H9 (cell line): ENCODE results near the gene ZC3H7B. TPM values are rescaled to one million over a fixed set of nuclear protein-coding genes. Genes with fewer than 3 reads are reported as not detected.

Experiments
- DNase-seq: peaks from one replicate; pipeline ENCODE4 v3.0.0-alpha.2; 2017
- H2AFZ ChIP-seq: one replicate; pipeline ENCODE4 v1.6.1; 2013; ENCODE audit warnings: mild to moderate bottlenecking, low read length, control low read depth, moderate library complexity
- H2AK5ac ChIP-seq: 2 replicates; pipeline ENCODE4 v1.6.1; 2013; ENCODE audit warnings: low read length, control low read depth, mixed read lengths; ENCODE audit not compliant: insufficient read length
- H2BK120ac ChIP-seq: one replicate; pipeline ENCODE4 v1.6.1; 2013; ENCODE audit warnings: low read depth, mild to moderate bottlenecking, low read length, control low read depth, inconsistent platforms; ENCODE audit not compliant: poor library complexity, severe bottlenecking
- H2BK12ac ChIP-seq: 2 replicates; pipeline ENCODE4 v1.6.1; 2013; ENCODE audit warnings: low read length, control low read depth, mixed read lengths, low read depth; ENCODE audit not compliant: insufficient read length
- H2BK15ac ChIP-seq: 2 replicates; pipeline ENCODE4 v1.6.1; 2013; ENCODE audit warnings: low read depth, low read length, control low read depth
- H2BK20ac ChIP-seq: one replicate; pipeline ENCODE4 v1.6.1; 2013; ENCODE audit warnings: low read depth, mild to moderate bottlenecking, low read length, control low read depth, inconsistent platforms; ENCODE audit not compliant: poor library complexity, severe bottlenecking
- H2BK5ac ChIP-seq: 2 replicates; pipeline ENCODE4 v1.6.1; 2013; ENCODE audit warnings: low read length, control low read depth, mixed read lengths; ENCODE audit not compliant: insufficient read length
- H3K14ac ChIP-seq: 2 replicates; pipeline ENCODE4 v1.6.1; 2013; ENCODE audit warnings: low read length, control low read depth; ENCODE audit not compliant: insufficient read depth
- H3K18ac ChIP-seq: 2 replicates; pipeline ENCODE4 v1.6.1; 2013; ENCODE audit warnings: low read depth, mild to moderate bottlenecking, mixed read lengths, low read length, control low read depth; ENCODE audit not compliant: insufficient read length
- H3K23ac ChIP-seq: 2 replicates; pipeline ENCODE4 v1.6.1; 2013; ENCODE audit warnings: low read length, control low read depth, mixed read lengths, low read depth; ENCODE audit not compliant: insufficient read length
- H3K23me2 ChIP-seq: 2 replicates; pipeline ENCODE4 v1.6.1; 2013; ENCODE audit warnings: low read depth, mild to moderate bottlenecking, mixed read lengths, low read length, control low read depth; ENCODE audit not compliant: insufficient read length, poor library complexity, severe bottlenecking
- H3K27ac ChIP-seq: 2 replicates; pipeline ENCODE4 v1.5.1; 2013; ENCODE audit warnings: low read length, control low read depth, mixed read lengths, low read depth; ENCODE audit not compliant: insufficient read length
- H3K27me3 ChIP-seq: 2 replicates; pipeline ENCODE4 v1.6.1; 2013; ENCODE audit warnings: low read length, control low read depth, inconsistent platforms; ENCODE audit not compliant: insufficient read depth
- H3K4ac ChIP-seq: 2 replicates; pipeline ENCODE4 v1.6.1; 2013; ENCODE audit warnings: low read depth, mild to moderate bottlenecking, control low read depth, inconsistent platforms, low read length, moderate library complexity
- H3K4me1 ChIP-seq: 2 replicates; pipeline ENCODE4 v1.6.1; 2013; ENCODE audit warnings: low read length, control low read depth, inconsistent platforms; ENCODE audit not compliant: insufficient read depth
- H3K4me2 ChIP-seq: 2 replicates; pipeline ENCODE4 v1.6.1; 2013; ENCODE audit warnings: low read length, control low read depth, mixed read lengths; ENCODE audit not compliant: insufficient read length, insufficient read depth
- H3K56ac ChIP-seq: 2 replicates; pipeline ENCODE4 v1.6.1; 2013; ENCODE audit warnings: low read depth, mild to moderate bottlenecking, mixed read lengths, low read length, control low read depth; ENCODE audit not compliant: insufficient read length
- H3K79me1 ChIP-seq: 2 replicates; pipeline ENCODE4 v1.6.1; 2013; ENCODE audit warnings: low read depth, mild to moderate bottlenecking, moderate library complexity, low read length, control low read depth, inconsistent platforms; ENCODE audit not compliant: insufficient read depth, poor library complexity, severe bottlenecking
- H3K79me2 ChIP-seq: 2 replicates; pipeline ENCODE4 v1.6.1; 2013; ENCODE audit warnings: low read length, control low read depth, inconsistent platforms; ENCODE audit not compliant: insufficient read depth
- H3K9ac ChIP-seq: 2 replicates; pipeline ENCODE4 v1.6.1; 2013; ENCODE audit warnings: low read length, control low read depth, mixed read lengths; ENCODE audit not compliant: insufficient read length; ENCODE audit errors: extremely low read depth
- H3K9me3 ChIP-seq: one replicate; pipeline ENCODE4 v1.6.1; 2013; ENCODE audit warnings: low read depth, low read length, inconsistent platforms; ENCODE audit not compliant: control insufficient read depth
- H3T11ph ChIP-seq: one replicate; pipeline ENCODE4 v1.6.1; 2013; ENCODE audit warnings: mild to moderate bottlenecking, low read length, control low read depth, inconsistent platforms
- H4K20me1 ChIP-seq: one replicate; pipeline ENCODE4 v1.6.1; 2013; ENCODE audit not compliant: control insufficient read depth, insufficient read length, insufficient read depth
- H4K5ac ChIP-seq: 2 replicates; pipeline ENCODE4 v1.6.1; 2013; ENCODE audit warnings: low read depth, mild to moderate bottlenecking, mixed read lengths, low read length, control low read depth; ENCODE audit not compliant: insufficient read length
- H4K8ac ChIP-seq: replicated peaks from 2 replicates; pipeline ENCODE4 v1.6.1; 2013; ENCODE audit warnings: low read length, control low read depth, mixed read lengths, low read depth; ENCODE audit not compliant: insufficient read length
- H4K91ac ChIP-seq: 2 replicates; pipeline ENCODE4 v1.6.1; 2013; ENCODE audit warnings: low read depth, mild to moderate bottlenecking, moderate library complexity, mixed read lengths, low read length, control low read depth; ENCODE audit not compliant: insufficient read length
- H3K27ac Mint-ChIP-seq, 3 experiments: 2 replicates in 2 of 3; 3 replicates in 1 of 3; pipeline ENCODE4 v1.8.0; 2020 to 2021; ENCODE audit warnings: mixed read lengths in 3 of 3, mild to moderate bottlenecking in 1 of 3, moderate library complexity in 1 of 3
- H3K27me3 Mint-ChIP-seq: 2 replicates; pipeline ENCODE4 v1.8.0; 2021; ENCODE audit warnings: low read depth, mild to moderate bottlenecking, moderate library complexity, mixed read lengths
- H3K36me3 Mint-ChIP-seq, 3 experiments: 2 replicates in 2 of 3; 3 replicates in 1 of 3; pipeline ENCODE4 v1.8.0; 2020 to 2021; ENCODE audit warnings: low read depth in 3 of 3, mixed read lengths in 3 of 3; ENCODE audit not compliant: insufficient read depth in 1 of 3
- H3K4me1 Mint-ChIP-seq, 2 experiments: 2 replicates each; pipeline ENCODE4 v1.8.0; 2020; ENCODE audit warnings: mixed read lengths in 2 of 2
- H3K4me3 Mint-ChIP-seq, 2 experiments: 2 replicates in 1 of 2; 3 replicates in 1 of 2; pipeline ENCODE4 v1.8.0; 2020 to 2021; ENCODE audit warnings: mild to moderate bottlenecking in 2 of 2, mixed read lengths in 2 of 2, moderate library complexity in 1 of 2
- H3K9me3 Mint-ChIP-seq, 2 experiments: 2 replicates in 1 of 2; 3 replicates in 1 of 2; pipeline ENCODE4 v1.8.0; 2020; ENCODE audit warnings: mild to moderate bottlenecking in 2 of 2, mixed read lengths in 2 of 2, moderate library complexity in 1 of 2
- WGBS: extraction: QIAGEN DNeasy Blood & Tissue Kit; methylation state at CpG from one replicate; pipeline ENCODE4 v1.1.7; 2013; ENCODE audit warnings: missing lambda C conversion rate, low lambda C conversion rate, mixed read lengths; ENCODE audit not compliant: insufficient read length; ENCODE audit errors: extremely low coverage; 5-methylcytosine and 5-hydroxymethylcytosine counted together
- total RNA-seq: library from RNA; stranded (reverse); gene quantifications from 2 replicates; pipeline ENCODE4 v1.2.1, GENCODE V29; 2021
- TF ChIP-seq, protein P1 (sequence below): fragments of 200-600 bp; sonication (generic); conservative IDR thresholded peaks from 3 replicates; pipeline ENCODE4 v1.8.0; 2021; ENCODE audit warnings: antibody characterized with exemption, mild to moderate bottlenecking

ZC3H7B gene
- total RNA-seq, 1 experiment from 2014 or later = 69.3 TPM

DNA sequence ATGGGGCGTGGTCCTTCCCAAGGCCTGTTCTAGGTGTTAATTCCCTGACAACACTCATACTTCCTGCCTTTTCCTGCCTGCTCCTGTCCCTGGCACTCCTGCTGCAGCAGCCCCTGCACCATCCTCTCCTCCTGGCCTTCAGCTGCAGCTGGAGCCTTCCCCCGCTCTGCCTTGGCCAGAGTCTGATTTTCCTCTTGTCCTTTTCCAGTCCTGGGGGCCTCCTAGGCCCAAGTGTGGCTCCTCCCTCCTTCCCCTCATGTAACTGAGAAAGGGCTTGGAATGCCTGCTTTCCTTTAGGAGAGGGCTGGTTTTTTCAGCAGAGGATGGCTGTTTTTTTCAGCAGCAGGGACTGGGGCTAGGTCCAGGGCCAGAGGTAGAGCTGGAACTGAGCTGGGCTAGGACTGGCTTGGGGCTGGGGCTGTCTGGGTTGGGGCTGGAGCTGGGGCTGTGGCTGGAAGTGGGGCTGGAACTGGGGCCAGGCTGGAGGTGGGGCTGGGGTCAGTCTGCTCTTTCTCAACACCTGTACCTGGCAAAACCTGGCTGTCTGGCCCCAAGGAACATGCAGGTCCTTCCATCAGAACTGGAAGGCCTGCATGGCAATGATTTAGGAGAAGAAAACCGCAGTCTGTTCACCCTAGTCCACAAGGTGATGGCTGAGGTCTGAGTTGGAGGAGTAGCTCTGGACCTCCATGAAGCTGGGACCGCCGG is 23.6 kb downstream of the ZC3H7B start:
- H3K9me3 ChIP-seq = no peaks in the 10 kb centered on the region

More for the DNA sequence above, 23.6 kb downstream of the ZC3H7B start:
- H2BK15ac ChIP-seq = no peak overlapping the region
- Mint-ChIP-seq H3K9me3 (no peaks in the 10 kb centered on the region), H3K36me3 (peaks cover 28 to 79% (median 64%) of the 10 kb centered on the region in 3 experiments; a peak in 6 of 7 replicates), H3K27ac (peak overlapping the region in 2 of 3 experiments; percentile 41 to 87; a peak in 3 of 7 replicates), H3K4me3 (no peak overlapping the region; a peak in 1 of 5 replicates), H3K4me1 (peaks cover 0 to 2% of the 10 kb centered on the region in 2 experiments; a peak in 1 of 4 replicates), H3K27me3 (no peaks in the 10 kb centered on the region)
- H3K79me1 ChIP-seq = no peaks in the 10 kb centered on the region
- no peak overlapping the region for H4K8ac ChIP-seq
- no peaks in the 10 kb centered on the region for H3K27me3 ChIP-seq
- no peak overlapping the region for H2BK5ac ChIP-seq
- DNase-seq = no peak
- no peak overlapping the region for H2BK20ac ChIP-seq
- no peak overlapping the region for H3K27ac ChIP-seq
- no peak overlapping the region for H2BK12ac ChIP-seq
- no peak overlapping the region for H3K9ac ChIP-seq
- H3K79me2 ChIP-seq = no peaks in the 10 kb centered on the region
- WGBS = no CpG with 5 or more reads among the region's 5 CpGs
- no peak overlapping the region for H4K91ac ChIP-seq
- H3K18ac ChIP-seq = no peak overlapping the region
- no peak overlapping the region for H2BK120ac ChIP-seq
- H3K4ac ChIP-seq = no peak overlapping the region
- H2AK5ac ChIP-seq = no peak overlapping the region
- H3K23me2 ChIP-seq = no peaks in the 10 kb centered on the region
- H3K4me2 ChIP-seq = no peak overlapping the region
- no peak overlapping the region for H3T11ph ChIP-seq
- H3K23ac ChIP-seq = no peak overlapping the region
- H4K5ac ChIP-seq = no peak overlapping the region
- no peak overlapping the region for H3K56ac ChIP-seq
- no peaks in the 10 kb centered on the region for H3K4me1 ChIP-seq
- H4K20me1 ChIP-seq = no peaks in the 10 kb centered on the region
- TF ChIP-seq, protein P1, sequence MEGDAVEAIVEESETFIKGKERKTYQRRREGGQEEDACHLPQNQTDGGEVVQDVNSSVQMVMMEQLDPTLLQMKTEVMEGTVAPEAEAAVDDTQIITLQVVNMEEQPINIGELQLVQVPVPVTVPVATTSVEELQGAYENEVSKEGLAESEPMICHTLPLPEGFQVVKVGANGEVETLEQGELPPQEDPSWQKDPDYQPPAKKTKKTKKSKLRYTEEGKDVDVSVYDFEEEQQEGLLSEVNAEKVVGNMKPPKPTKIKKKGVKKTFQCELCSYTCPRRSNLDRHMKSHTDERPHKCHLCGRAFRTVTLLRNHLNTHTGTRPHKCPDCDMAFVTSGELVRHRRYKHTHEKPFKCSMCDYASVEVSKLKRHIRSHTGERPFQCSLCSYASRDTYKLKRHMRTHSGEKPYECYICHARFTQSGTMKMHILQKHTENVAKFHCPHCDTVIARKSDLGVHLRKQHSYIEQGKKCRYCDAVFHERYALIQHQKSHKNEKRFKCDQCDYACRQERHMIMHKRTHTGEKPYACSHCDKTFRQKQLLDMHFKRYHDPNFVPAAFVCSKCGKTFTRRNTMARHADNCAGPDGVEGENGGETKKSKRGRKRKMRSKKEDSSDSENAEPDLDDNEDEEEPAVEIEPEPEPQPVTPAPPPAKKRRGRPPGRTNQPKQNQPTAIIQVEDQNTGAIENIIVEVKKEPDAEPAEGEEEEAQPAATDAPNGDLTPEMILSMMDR = no peak
- H3K14ac ChIP-seq = no peak overlapping the region
- H2AFZ ChIP-seq = no peak overlapping the region
